IMR-90 (cell line): ENCODE measurements around the gene BTN3A1. TPM values are rescaled to one million over a fixed set of nuclear protein-coding genes. Genes with fewer than 3 reads are reported as not detected.

Experiments used
- ATAC-seq: fragments of 200-7000 bp; cut with Tn5 transposase; 2 replicates; pipeline ENCODE4 v1.9.1; 2020; ENCODE audit warnings: low read depth, mild to moderate bottlenecking, moderate library complexity
- BruUV-seq: library from RNA; stranded (reverse); fragments of 400-500 nt; replicated peaks from 2 replicates; lab custom pipeline; 2021; lab: Mats Ljungman, UMichigan
- CTCF ChIA-PET: fragments of 300-600 bp; formaldehyde crosslinking; extraction: SDS; loops from one replicate; lab custom pipeline; 2021; ENCODE audit warnings: antibody characterized with exemption; lab: Yijun Ruan, JAX
- POLR2A ChIA-PET: fragments of 300-600 bp; sonication (Branson Sonifier 250); formaldehyde crosslinking; loops from one replicate; lab custom pipeline; 2022; ENCODE audit warnings: antibody characterized with exemption; ENCODE audit not compliant: unreplicated experiment; lab: Charles Lee
- DNase-seq: peaks from one replicate; pipeline ENCODE4 v3.0.0; 2013
- H2AFZ ChIP-seq: replicated peaks from 2 replicates; pipeline ENCODE3; 2013; ENCODE audit warnings: low read length, mild to moderate bottlenecking; ENCODE audit not compliant: poor library complexity
- H2AK5ac ChIP-seq: 2 replicates; pipeline ENCODE4 v1.6.1; 2013; ENCODE audit warnings: low read depth, low read length, inconsistent platforms
- H2AK9ac ChIP-seq: replicated peaks from 2 replicates; pipeline ENCODE3; 2013; ENCODE audit warnings: mild to moderate bottlenecking, low read depth, low read length, moderate library complexity; ENCODE audit not compliant: poor library complexity
- H2BK120ac ChIP-seq: 2 replicates; pipeline ENCODE4 v1.6.1; 2013; ENCODE audit warnings: low read depth, low read length, inconsistent platforms
- H2BK15ac ChIP-seq: 3 replicates; pipeline ENCODE4 v1.6.1; 2013; ENCODE audit warnings: low read depth, low read length, inconsistent platforms
- H2BK20ac ChIP-seq: 2 replicates; pipeline ENCODE4 v1.6.1; 2013; ENCODE audit warnings: low read depth, mild to moderate bottlenecking, inconsistent platforms, low read length, moderate library complexity
- H2BK5ac ChIP-seq: 2 replicates; pipeline ENCODE4 v1.6.1; 2013; ENCODE audit warnings: mild to moderate bottlenecking, low read depth, low read length, inconsistent platforms; ENCODE audit not compliant: poor library complexity, severe bottlenecking
- H3K14ac ChIP-seq: replicated peaks from 2 replicates; pipeline ENCODE4 v1.6.1; 2013; ENCODE audit warnings: low read depth, low read length, inconsistent platforms
- H3K18ac ChIP-seq: 2 replicates; pipeline ENCODE4 v1.6.1; 2013; ENCODE audit warnings: low read depth, low read length, control low read depth
- H3K23ac ChIP-seq: 2 replicates; pipeline ENCODE4 v1.6.1; 2013; ENCODE audit warnings: low read depth, low read length, inconsistent platforms
- H3K27ac ChIP-seq: 2 replicates; pipeline ENCODE4 v1.5.1; 2013; ENCODE audit warnings: mild to moderate bottlenecking, control low read depth, low read length; ENCODE audit not compliant: insufficient read depth
- H3K27me3 ChIP-seq: 2 replicates; pipeline ENCODE4 v1.6.1; 2013; ENCODE audit warnings: low read length; ENCODE audit not compliant: control insufficient read depth, insufficient read depth
- H3K36me3 ChIP-seq: 2 replicates; pipeline ENCODE4 v1.6.1; 2013; ENCODE audit warnings: low read length, mixed read lengths; ENCODE audit not compliant: control insufficient read depth, insufficient read depth
- H3K4ac ChIP-seq: 2 replicates; pipeline ENCODE4 v1.6.1; 2013; ENCODE audit warnings: low read depth, low read length, inconsistent platforms
- H3K4me1 ChIP-seq: 2 replicates; pipeline ENCODE4 v1.6.1; 2013; ENCODE audit warnings: low read length, mixed read lengths; ENCODE audit not compliant: control insufficient read depth, insufficient read depth
- H3K4me2 ChIP-seq: 2 replicates; pipeline ENCODE4 v1.6.1; 2013; ENCODE audit warnings: low read depth, mild to moderate bottlenecking, control low read depth, low read length, moderate library complexity
- H3K4me3 ChIP-seq: 2 replicates; pipeline ENCODE4 v1.5.1; 2013; ENCODE audit warnings: low read depth, mild to moderate bottlenecking, control low read depth, low read length, moderate library complexity; ENCODE audit not compliant: insufficient read depth
- H3K56ac ChIP-seq: 2 replicates; pipeline ENCODE4 v1.6.1; 2013; ENCODE audit warnings: low read length, inconsistent platforms; ENCODE audit not compliant: insufficient read depth; ENCODE audit errors: extremely low read depth
- H3K79me1 ChIP-seq, 2 experiments: 2 replicates each; pipeline ENCODE4 v1.6.1; 2013; ENCODE audit warnings: low read length in 2 of 2, inconsistent platforms in 1 of 2, low read depth in 1 of 2
- H3K9ac ChIP-seq: 2 replicates; pipeline ENCODE4 v1.6.1; 2013; ENCODE audit warnings: low read depth, low read length, control low read depth
- H3K9me1 ChIP-seq: 2 replicates; pipeline ENCODE4 v1.6.1; 2013; ENCODE audit warnings: low read length, inconsistent platforms; ENCODE audit not compliant: insufficient read depth
- H3K9me3 ChIP-seq: 2 replicates; pipeline ENCODE4 v1.6.1; 2013; ENCODE audit warnings: low read length; ENCODE audit not compliant: control insufficient read depth, insufficient read depth
- H4K20me1 ChIP-seq: 2 replicates; pipeline ENCODE4 v1.6.1; 2013; ENCODE audit warnings: low read length, inconsistent platforms; ENCODE audit not compliant: insufficient read depth
- H4K5ac ChIP-seq: 2 replicates; pipeline ENCODE4 v1.6.1; 2013; ENCODE audit warnings: mild to moderate bottlenecking, low read depth, low read length, control low read depth
- H4K8ac ChIP-seq, 2 experiments: 2 replicates each; pipeline ENCODE4 v1.6.1; 2013; ENCODE audit warnings: low read depth in 2 of 2, low read length in 2 of 2, control low read depth in 1 of 2, inconsistent platforms in 1 of 2
- H4K91ac ChIP-seq: 2 replicates; pipeline ENCODE4 v1.6.1; 2013; ENCODE audit warnings: low read depth, low read length, inconsistent platforms; ENCODE audit not compliant: insufficient read depth
- CEBPB ChIP-seq: IDR thresholded peaks from 2 replicates; pipeline ENCODE4 v1.6.1; 2012; ENCODE audit warnings: low read depth, low read length, improper control_type of control experiment
- CHD1 ChIP-seq: IDR thresholded peaks from 2 replicates; pipeline ENCODE4 v1.6.1; 2012; ENCODE audit warnings: low read depth, low read length, improper control_type of control experiment
- CTCF ChIP-seq: conservative IDR thresholded peaks from 2 replicates; pipeline ENCODE4 v1.5.1; 2012; ENCODE audit warnings: mild to moderate bottlenecking, low read depth, low read length, improper control_type of control experiment
- ELK1 ChIP-seq: fragments of 150-350 bp; IDR thresholded peaks from 2 replicates; pipeline ENCODE4 v1.6.1; 2016; ENCODE audit warnings: low read depth, mild to moderate bottlenecking, low read length, moderate library complexity, borderline replicate concordance
- FOS ChIP-seq: fragments of 150-350 bp; IDR thresholded peaks from 2 replicates; pipeline ENCODE4 v1.6.1; 2016; ENCODE audit warnings: low read depth, low read length
- MAZ ChIP-seq: IDR thresholded peaks from 2 replicates; pipeline ENCODE4 v1.6.1; 2012; ENCODE audit warnings: low read depth, mild to moderate bottlenecking, low read length, improper control_type of control experiment, moderate library complexity, borderline replicate concordance
- RCOR1 ChIP-seq: IDR thresholded peaks from 2 replicates; pipeline ENCODE4 v1.6.1; 2012; ENCODE audit warnings: mild to moderate bottlenecking, low read length, improper control_type of control experiment; ENCODE audit not compliant: insufficient replicate concordance
- RFX5 ChIP-seq: IDR thresholded peaks from 2 replicates; pipeline ENCODE4 v1.8.0; 2012; ENCODE audit warnings: low read depth, mild to moderate bottlenecking, low read length, moderate library complexity
- SMC3 ChIP-seq: fragments of 150-350 bp; IDR thresholded peaks from 2 replicates; pipeline ENCODE4 v1.6.1; 2016; ENCODE audit warnings: low read depth, mild to moderate bottlenecking, antibody characterized with exemption, low read length, moderate library complexity
- WGBS, 2 experiments: methylation state at CpG; one replicate each; pipeline versions ENCODE4 v1.1.5 to v1.1.7; 2013; ENCODE audit warnings: missing lambda C conversion rate in 2 of 2; ENCODE audit not compliant: insufficient read length in 1 of 2; ENCODE audit errors: extremely low coverage in 2 of 2; 5-methylcytosine and 5-hydroxymethylcytosine counted together
- dilution Hi-C: fragments of 300-500 bp; cut with HindIII; formaldehyde crosslinking; loops from one replicate; pipeline ENCODE4 v1.14.3; 2018; ENCODE audit warnings: low sequenced_read_pairs; ENCODE audit not compliant: unreplicated experiment
- in situ Hi-C: fragments of 300-500 bp; cut with MboI; formaldehyde crosslinking; loops from 3 replicates; pipeline ENCODE4 v1.14.3; 2019; ENCODE audit warnings: low sequenced_read_pairs, inconsistent platforms, mixed read lengths
- intact Hi-C: fragments of 100-400 bp; cut with micrococcal nuclease; formaldehyde crosslinking; loops from 2 replicates; pipeline ENCODE4 v1.10.0; 2022
- polyA plus RNA-seq, 3 experiments: library from polyadenylated mRNA; depleted of rRNA; stranded (reverse); fragments of >200 nt; gene quantifications; 2 replicates each; pipeline ENCODE4 v1.2.3, GENCODE V29; 2012; ENCODE audit warnings: low replicate concordance in 1 of 3
- total RNA-seq: library from RNA; depleted of rRNA; stranded (reverse); fragments of >200 nt; gene quantifications from 2 replicates; pipeline ENCODE4 v1.2.3, GENCODE V29; 2012

The BTN3A1 gene
- total and polyA plus RNA-seq, 2 of the 4 experiments (the other 2 are of a cell fraction), result 14.4 to 16.5 TPM

- in situ Hi-C loops, result no loop called here
- no peaks in the 10 kb centered on the region for H3K36me3 ChIP-seq
- no CpG with 5 or more reads among the region's 1 CpG for WGBS, 2 experiments
- H2BK15ac ChIP-seq, result no peak overlapping the region
- dilution Hi-C loops, result no loop called here
- peak overlapping the region; percentile 88 for H3K4me2 ChIP-seq
- H3K4ac ChIP-seq, result no peak overlapping the region
- H3K18ac ChIP-seq, result no peak overlapping the region
- H3K23ac ChIP-seq, result peak overlapping the region; percentile 10; the same call in 1 of the 2 replicates
- H2BK5ac ChIP-seq, result no peak overlapping the region
- H2BK20ac ChIP-seq, result no peak overlapping the region
- ChIA-PET POLR2A (no interaction called here), CTCF (interaction anchor here (1.5 kb wide), 1 partner anchor 25 kb away, joined by 4 read pairs; no protein-coding TSS in a partner anchor)
- no peak overlapping the region for H4K5ac ChIP-seq
- H3K4me1 ChIP-seq, result peaks cover 9% of the 10 kb centered on the region
- no peak overlapping the region for H3K9ac ChIP-seq
- no peaks in the 10 kb centered on the region for H3K9me3 ChIP-seq
- peaks cover 0 to 8% of the 10 kb centered on the region in 2 experiments; a peak in 2 of 4 replicates for H3K79me1 ChIP-seq
- no TSS peak for BruUV-seq
- no peak overlapping the region for H3K27ac ChIP-seq
- ATAC-seq, result no peak
- no peak overlapping the region for H3K4me3 ChIP-seq
- no peak for DNase-seq
- H2AK9ac ChIP-seq, result no peak overlapping the region
- H2BK120ac ChIP-seq, result no peak overlapping the region
- no peak overlapping the region for H4K91ac ChIP-seq
- peak overlapping the region; percentile 69; the same call in 1 of the 2 replicates for H3K14ac ChIP-seq
- no peak overlapping the region for H2AK5ac ChIP-seq
- TF ChIP-seq SMC3 (no peak), RFX5 (no peak), CEBPB (no peak), CHD1 (no peak), FOS (no peak), ELK1 (no peak), MAZ (no peak), CTCF (no peak), RCOR1 (no peak)
- H3K9me1 ChIP-seq, result peaks cover 4% of the 10 kb centered on the region; the same call in 1 of the 2 replicates
- no peak overlapping the region for H2AFZ ChIP-seq
- H4K8ac ChIP-seq, result no peak overlapping the region
- H4K20me1 ChIP-seq, result no peaks in the 10 kb centered on the region
- intact Hi-C loops, result no loop called here
- H3K27me3 ChIP-seq, result no peaks in the 10 kb centered on the region
- H3K56ac ChIP-seq, result no peak overlapping the region
These were observed 35.6 kb upstream of the BTN3A1 start for GRCh38 chr6:26366504-26366903.
